Thoracic aorta (tissue), 2 donors: ENCODE data around the gene PSMA7. TPM values are rescaled to one million over a fixed set of nuclear protein-coding genes. Genes with fewer than 3 reads are reported as not detected.

Experiments used
- ATAC-seq: fragments of 150-250 bp; one replicate; pipeline ENCODE4 v1.8.0; 2017; ENCODE audit warnings: low read depth; ENCODE audit not compliant: insufficient number of reproducible peaks, low FRiP score
- DNase-seq: peaks from one replicate; pipeline ENCODE4 v3.0.0-alpha.2; 2020; ENCODE audit warnings: low spot score
- H3K27ac ChIP-seq, 2 donors: fragments of 200-600 bp; sonication (generic); 1 replicate in 1 of 2; 2 replicates in 1 of 2; pipeline ENCODE4 v1.5.1; 2016; ENCODE audit warnings: mild to moderate bottlenecking in 2 of 2, moderate library complexity in 2 of 2
- H3K27me3 ChIP-seq: fragments of 200-600 bp; sonication (generic); replicated peaks from 2 replicates; pipeline ENCODE4 v1.6.0; 2016; ENCODE audit warnings: mild to moderate bottlenecking; ENCODE audit not compliant: insufficient read depth
- H3K36me3 ChIP-seq: fragments of 200-600 bp; sonication (generic); one replicate; pipeline ENCODE4 v1.5.1; 2016
- H3K4me1 ChIP-seq, 2 donors: fragments of 200-600 bp; sonication (generic); 1 replicate in 1 of 2; 2 replicates in 1 of 2; pipeline versions ENCODE4 v1.5.1 to v1.6.0; 2016; ENCODE audit warnings: low read depth in 2 of 2, mild to moderate bottlenecking in 1 of 2; ENCODE audit not compliant: control insufficient read depth in 1 of 2
- H3K4me3 ChIP-seq: fragments of 200-600 bp; sonication (generic); 2 replicates; pipeline ENCODE4 v1.5.1; 2016; ENCODE audit warnings: mild to moderate bottlenecking
- H3K9me3 ChIP-seq: fragments of 200-600 bp; sonication (generic); 2 replicates; pipeline ENCODE4 v1.5.1; 2016
- CTCF ChIP-seq: fragments of 200-600 bp; sonication (generic); IDR thresholded peaks from one replicate; pipeline ENCODE4 v1.5.1; 2019; ENCODE audit warnings: antibody characterized with exemption
- total RNA-seq, 2 donors: library from RNA; depleted of rRNA; stranded (reverse); fragments of >200 nt; gene quantifications; one replicate each; pipeline versions ENCODE4 v1.1.0 to v1.2.3, GENCODE V29; 2016

The PSMA7 gene
- total RNA-seq, 2 donors from 2014 or later = 185 to 228 TPM

DNA sequence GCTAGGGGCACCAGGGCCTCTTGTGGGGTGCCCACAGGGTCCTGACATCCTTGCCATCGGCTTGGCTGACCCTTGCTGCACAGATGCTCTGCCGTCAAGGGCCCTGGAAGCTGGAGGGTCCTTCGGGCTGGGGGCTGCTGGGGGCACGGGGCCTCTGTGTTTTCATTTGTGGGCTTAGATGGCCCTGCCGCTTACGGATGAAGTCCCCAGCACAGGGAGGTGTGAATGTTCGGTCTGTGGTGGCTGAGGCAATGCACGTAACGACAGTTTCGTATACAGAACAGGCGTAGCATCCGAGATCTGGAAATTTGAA, 14.8 kb upstream of the PSMA7 start:
- DNase-seq (no peak), ATAC-seq (no peak)
- no peaks in the 10 kb centered on the region for H3K27me3 ChIP-seq
- no peak for TF ChIP-seq CTCF
- H3K4me3 ChIP-seq = no peak overlapping the region
- H3K27ac ChIP-seq = no peak overlapping the region
- H3K9me3 ChIP-seq = no peaks in the 10 kb centered on the region
- H3K36me3 ChIP-seq = peaks cover 12% of the 10 kb centered on the region
- H3K4me1 ChIP-seq = peaks cover 0 to 8% of the 10 kb centered on the region in 2 donors

- H3K9me3 ChIP-seq = no peaks in the 10 kb centered on the region
- H3K27me3 ChIP-seq = no peaks in the 10 kb centered on the region
- H3K36me3 ChIP-seq = peaks cover 7% of the 10 kb centered on the region
- ATAC-seq (no peak), DNase-seq (no peak)
- peaks cover 0 to 8% of the 10 kb centered on the region in 2 donors for H3K4me1 ChIP-seq
- TF ChIP-seq CTCF = no peak
- no peak overlapping the region for H3K27ac ChIP-seq
- no peak overlapping the region for H3K4me3 ChIP-seq
These were observed 14.3 kb upstream of the PSMA7 start for GRCh38 chr20:62157387-62158087.

DNA sequence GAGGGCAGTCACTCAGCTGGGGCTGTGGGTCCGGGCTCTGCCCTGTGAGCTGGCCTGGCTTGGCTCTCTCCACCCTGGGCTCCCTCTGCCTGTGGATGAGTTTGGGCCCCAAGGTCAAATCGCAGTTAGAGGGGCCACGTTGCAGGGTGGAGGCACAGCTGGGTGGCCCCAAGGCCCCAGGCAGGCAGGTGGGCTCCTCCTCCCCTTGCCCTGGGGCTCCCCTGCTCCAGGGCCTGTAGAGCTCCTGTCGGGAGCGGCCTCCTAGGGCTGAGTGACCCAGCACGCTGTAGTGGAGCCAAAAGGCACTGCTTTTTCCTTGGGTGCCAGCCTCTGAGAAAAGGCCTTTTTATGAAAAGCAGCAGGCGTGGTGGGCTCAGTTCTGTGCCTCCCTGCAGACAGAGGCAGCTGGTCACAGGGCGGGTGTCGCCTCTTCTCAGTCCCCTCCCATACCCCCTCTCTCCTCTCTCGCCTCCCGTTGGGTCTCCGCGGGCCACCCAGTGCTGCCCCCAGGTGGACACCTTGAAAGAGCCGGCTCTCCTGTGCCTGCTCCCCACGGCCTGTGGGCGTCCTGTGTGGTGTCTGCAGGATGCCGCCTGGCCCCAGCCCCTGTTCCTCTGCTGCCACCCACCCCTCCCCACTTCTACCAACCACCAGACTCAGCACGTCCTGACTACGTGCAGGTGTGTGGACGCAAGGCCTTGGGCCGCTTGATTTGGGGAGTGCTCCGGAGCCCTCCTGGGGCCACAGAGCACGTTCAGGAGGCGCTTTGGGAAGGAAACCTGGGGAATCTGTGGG, 13.6 kb upstream of the PSMA7 start:
- no peak for ATAC-seq
- peaks cover 4% of the 10 kb centered on the region for H3K36me3 ChIP-seq
- no peak for DNase-seq

GRCh38 chr20:62156254-62156556, 13.0 kb upstream of the PSMA7 start:
- H3K27ac ChIP-seq = no peak overlapping the region
- no peaks in the 10 kb centered on the region for H3K27me3 ChIP-seq
- H3K4me1 ChIP-seq = peaks cover 0 to 8% of the 10 kb centered on the region in 2 donors
- H3K36me3 ChIP-seq = peaks cover 4% of the 10 kb centered on the region
- H3K4me3 ChIP-seq = no peak overlapping the region
- no peaks in the 10 kb centered on the region for H3K9me3 ChIP-seq
- DNase-seq = no peak
- TF ChIP-seq CTCF = no peak
- no peak for ATAC-seq

More for the DNA sequence above, 13.6 kb upstream of the PSMA7 start:
- Histone ChIP-seq H3K27ac (no peak overlapping the region), H3K9me3 (no peaks in the 10 kb centered on the region), H3K27me3 (no peaks in the 10 kb centered on the region), H3K4me3 (no peak overlapping the region), H3K4me1 (peaks cover 0 to 8% of the 10 kb centered on the region in 2 donors)
- peak; percentile 50 for TF ChIP-seq CTCF

DNA sequence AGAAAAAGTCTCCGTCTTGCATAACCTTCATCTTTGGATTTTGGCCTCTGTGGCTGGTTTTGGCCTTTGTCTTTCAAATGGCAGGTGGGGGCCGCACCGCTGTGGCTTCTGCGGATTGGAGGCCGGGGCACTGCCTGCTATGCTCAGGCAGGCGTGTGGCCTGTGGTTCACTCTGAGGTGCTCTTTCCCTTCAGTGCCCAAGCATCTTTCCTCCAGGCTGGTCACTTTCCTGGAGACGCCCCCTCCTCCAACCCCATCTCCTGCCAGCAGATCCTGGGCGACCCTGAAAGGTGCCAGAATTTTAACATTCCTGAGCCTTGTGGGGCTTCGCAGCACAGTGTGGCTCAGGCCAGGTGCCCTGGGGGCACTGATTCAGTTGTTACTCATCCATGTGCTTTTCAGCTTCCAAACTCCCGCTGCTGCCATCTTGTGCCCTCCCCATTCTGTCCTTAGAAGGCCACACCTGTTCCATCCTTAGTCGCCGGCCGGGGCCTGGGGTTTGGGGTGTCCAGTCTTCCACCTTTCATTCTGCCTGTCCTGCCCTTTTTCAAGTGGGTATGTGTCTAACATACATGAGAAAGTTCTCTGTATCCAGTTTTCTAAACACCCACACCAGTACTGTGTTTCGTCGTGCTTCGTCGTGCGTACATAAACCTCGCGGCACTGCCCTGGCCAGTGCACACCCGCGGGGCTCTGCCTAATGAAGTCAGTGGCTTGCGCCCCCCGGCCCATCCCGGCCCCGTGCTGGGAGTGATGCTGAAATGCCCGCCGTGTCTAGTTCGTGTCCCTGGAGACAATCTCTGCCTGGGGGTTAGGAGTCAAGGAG, 12.4 kb upstream of the PSMA7 start:
- H3K27me3 ChIP-seq = no peaks in the 10 kb centered on the region
- DNase-seq = no peak
- H3K9me3 ChIP-seq = no peaks in the 10 kb centered on the region
- no peak for ATAC-seq
- H3K36me3 ChIP-seq = peaks cover 5% of the 10 kb centered on the region
- TF ChIP-seq CTCF = no peak
- H3K4me1 ChIP-seq = peaks cover 0 to 8% of the 10 kb centered on the region in 2 donors
- H3K4me3 ChIP-seq = no peak overlapping the region
- no peak overlapping the region for H3K27ac ChIP-seq
